ENCODE measurements around the gene PAK4.

PAK4 gene

GRCh38 chr19:39160889-39161672 lies 35.5 kb downstream of the PAK4 start:
- no peak overlapping the region for H3K4me3 ChIP-seq (ENCODE audit: low read depth, low read length)

DNA sequence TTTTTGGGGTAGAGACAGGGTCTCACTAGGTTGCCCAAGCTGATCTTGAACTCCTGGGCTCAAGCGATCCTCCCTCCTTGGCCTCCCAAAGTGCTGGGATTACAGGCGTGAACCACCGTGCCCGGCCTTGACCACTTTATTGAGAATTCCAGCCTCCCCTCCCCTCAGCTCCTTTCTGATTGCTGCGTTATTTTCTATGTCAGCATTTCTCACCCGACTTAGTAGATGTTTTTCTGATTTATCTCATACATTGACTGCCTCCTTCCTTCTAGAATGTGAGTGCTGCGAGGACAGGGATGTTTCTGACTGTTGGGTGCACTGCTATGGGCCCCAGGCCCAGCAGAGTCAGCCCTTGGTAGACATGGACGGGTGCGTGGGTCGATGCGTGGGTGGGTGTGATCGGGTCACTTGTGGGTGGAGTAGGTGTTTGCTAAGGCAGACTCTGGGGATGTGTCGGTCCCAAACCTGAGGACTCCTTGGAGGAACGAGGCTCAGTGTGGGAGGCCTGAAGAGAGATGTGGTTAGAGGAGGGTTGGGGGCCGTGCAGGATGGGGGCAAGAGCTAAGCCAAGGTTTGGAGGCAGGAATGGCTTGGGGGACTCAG lies 37.0 kb downstream of the PAK4 start:
- H3K4me3 ChIP-seq (ENCODE audit: low read depth, low read length) = no peak overlapping the region
- DNase-seq (ENCODE audit: low read depth) = no peak
- no peak for TF ChIP-seq CTCF (conservative IDR thresholded peaks at IDR 0.05; ENCODE audit: low read depth, low read length)

More at GRCh38 chr19:39160889-39161672, 35.5 kb downstream of the PAK4 start:
- no peak for DNase-seq (ENCODE audit: low read depth)
- TF ChIP-seq CTCF (conservative IDR thresholded peaks at IDR 0.05; ENCODE audit: low read depth, low read length) = no peak

- no peak overlapping the region for H3K4me3 ChIP-seq (ENCODE audit: low read depth, low read length)
- DNase-seq (ENCODE audit: low read depth) = no peak
- no peak for TF ChIP-seq CTCF (conservative IDR thresholded peaks at IDR 0.05; ENCODE audit: low read depth, low read length)
Observed at GRCh38 chr19:39163621-39164020, 38.0 kb downstream of the PAK4 start.

- H3K4me3 ChIP-seq (ENCODE audit: low read depth, low read length) = no peak overlapping the region
- no peak for DNase-seq (ENCODE audit: low read depth)
- no peak for TF ChIP-seq CTCF (conservative IDR thresholded peaks at IDR 0.05; ENCODE audit: low read depth, low read length)
Observed at GRCh38 chr19:39164289-39164688, 38.7 kb downstream of the PAK4 start.

DNA sequence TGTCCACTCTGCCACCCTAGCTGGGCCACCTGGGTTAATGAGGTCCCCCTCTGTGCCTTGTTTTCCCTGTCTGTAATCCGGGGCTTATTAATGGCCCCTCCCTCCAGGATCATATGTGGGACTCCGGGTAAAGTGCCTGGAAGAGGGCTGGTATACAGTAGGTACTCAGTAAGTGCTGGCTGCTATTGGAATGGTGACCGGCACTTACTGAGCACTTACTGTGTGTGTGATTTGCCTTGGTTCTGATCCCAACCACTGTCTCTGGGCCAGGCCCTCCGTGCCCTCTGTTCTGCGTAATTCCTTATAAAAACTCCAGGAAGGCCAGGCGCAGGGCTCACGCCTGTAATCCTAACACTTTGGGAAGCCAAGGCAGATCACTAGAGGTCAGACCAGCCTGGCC lies 40.3 kb downstream of the PAK4 start:
- H3K4me3 ChIP-seq (ENCODE audit: low read depth, low read length) = no peak overlapping the region
- no peak for DNase-seq (ENCODE audit: low read depth)
- no peak for TF ChIP-seq CTCF (conservative IDR thresholded peaks at IDR 0.05; ENCODE audit: low read depth, low read length)

GRCh38 chr19:39166571-39167391 lies 41.2 kb downstream of the PAK4 start:
- no peak overlapping the region for H3K4me3 ChIP-seq (ENCODE audit: low read depth, low read length)
- no peak for DNase-seq (ENCODE audit: low read depth)
- no peak for TF ChIP-seq CTCF (conservative IDR thresholded peaks at IDR 0.05; ENCODE audit: low read depth, low read length)

Data from choroid plexus epithelial cell (primary cell).